Stimulated activated CD4-positive, alpha-beta T cell treated with anti-CD3 and anti-CD28 coated beads, Interleukin-1b, Interleukin-23, amount 100 ng/mL, for 4 hours (primary cell): ENCODE measurements around the gene TRAPPC13.

Experiments used
- DNase-seq, 2 donors: peaks; one replicate each; pipeline ENCODE4 v3.0.0-alpha.2; 2020; ENCODE audit warnings: low read depth in 2 of 2

Gene TRAPPC13

GRCh38 chr5:65682148-65682547 lies 57.3 kb downstream of the TRAPPC13 start:
- no peak for DNase-seq

GRCh38 chr5:65693121-65693520 lies 68.3 kb downstream of the TRAPPC13 start:
- no peak for DNase-seq

- no peak for DNase-seq
These were observed 70.4 kb downstream of the TRAPPC13 start for GRCh38 chr5:65695162-65695755.

- no peak for DNase-seq
These were observed 71.1 kb downstream of the TRAPPC13 start for GRCh38 chr5:65695896-65696295.

GRCh38 chr5:65696892-65697291 lies 72.1 kb downstream of the TRAPPC13 start:
- no peak for DNase-seq

GRCh38 chr5:65699338-65699737 lies 74.5 kb downstream of the TRAPPC13 start:
- DNase-seq = no peak

GRCh38 chr5:65702036-65702435 lies 77.2 kb downstream of the TRAPPC13 start:
- no peak for DNase-seq

- DNase-seq = no peak
These were observed 79.9 kb downstream of the TRAPPC13 start for GRCh38 chr5:65704621-65705239.

- DNase-seq = no peak
These were observed 82.8 kb downstream of the TRAPPC13 start for GRCh38 chr5:65707663-65708062.

GRCh38 chr5:65708145-65708544 lies 83.3 kb downstream of the TRAPPC13 start:
- no peak for DNase-seq
